Panc1 (cell line): ENCODE measurements around the gene PRAMEF4.
"Not testable (repeated sequence)": the region's sequence is repeated elsewhere in the genome, so short reads cannot be mapped to it uniquely, and the experiment has no call there.

ENCODE experiments used
- TCF7L2 ChIP-seq: IDR thresholded peaks from 2 replicates; pipeline ENCODE4 v1.6.1; 2011; ENCODE audit warnings: mild to moderate bottlenecking, low read depth, low read length, inconsistent platforms
- TF ChIP-seq, protein P1 (sequence below): fragments of 450-650 bp; IDR thresholded peaks from 2 replicates; pipeline ENCODE4 v1.5.1; 2017; ENCODE audit warnings: mild to moderate bottlenecking

DNA sequence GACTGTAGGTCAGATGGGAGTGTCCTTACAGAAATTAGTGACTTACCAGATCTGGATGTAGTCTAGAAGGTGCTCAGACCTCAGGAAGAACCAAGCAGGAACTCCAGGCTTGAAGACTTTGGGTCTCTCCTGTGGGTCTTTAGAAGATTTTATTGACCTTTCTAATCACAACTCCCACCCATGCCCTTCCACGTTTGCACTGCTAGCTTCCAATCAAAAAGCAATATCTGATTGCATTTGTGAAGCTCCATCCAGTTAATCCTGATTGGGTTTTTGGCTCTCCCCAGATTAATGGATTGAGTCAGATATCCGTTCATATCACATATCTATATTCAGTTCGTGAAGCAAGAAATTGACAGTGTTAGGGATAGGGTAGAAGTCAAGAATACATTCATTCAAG, 54.7 kb downstream of the PRAMEF4 start, which contains the start of gene PRAMEF11:
- not testable (repeated sequence) for TF ChIP-seq TCF7L2
- TF ChIP-seq, protein P1, sequence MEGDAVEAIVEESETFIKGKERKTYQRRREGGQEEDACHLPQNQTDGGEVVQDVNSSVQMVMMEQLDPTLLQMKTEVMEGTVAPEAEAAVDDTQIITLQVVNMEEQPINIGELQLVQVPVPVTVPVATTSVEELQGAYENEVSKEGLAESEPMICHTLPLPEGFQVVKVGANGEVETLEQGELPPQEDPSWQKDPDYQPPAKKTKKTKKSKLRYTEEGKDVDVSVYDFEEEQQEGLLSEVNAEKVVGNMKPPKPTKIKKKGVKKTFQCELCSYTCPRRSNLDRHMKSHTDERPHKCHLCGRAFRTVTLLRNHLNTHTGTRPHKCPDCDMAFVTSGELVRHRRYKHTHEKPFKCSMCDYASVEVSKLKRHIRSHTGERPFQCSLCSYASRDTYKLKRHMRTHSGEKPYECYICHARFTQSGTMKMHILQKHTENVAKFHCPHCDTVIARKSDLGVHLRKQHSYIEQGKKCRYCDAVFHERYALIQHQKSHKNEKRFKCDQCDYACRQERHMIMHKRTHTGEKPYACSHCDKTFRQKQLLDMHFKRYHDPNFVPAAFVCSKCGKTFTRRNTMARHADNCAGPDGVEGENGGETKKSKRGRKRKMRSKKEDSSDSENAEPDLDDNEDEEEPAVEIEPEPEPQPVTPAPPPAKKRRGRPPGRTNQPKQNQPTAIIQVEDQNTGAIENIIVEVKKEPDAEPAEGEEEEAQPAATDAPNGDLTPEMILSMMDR, result not testable (repeated sequence)
